GM18498 (cell line): ENCODE results near the gene KDM4B.
"Not testable (repeated sequence)": the region's sequence is repeated elsewhere in the genome, so short reads cannot be mapped to it uniquely, and the experiment has no call there.

ENCODE experiments used
- ATAC-seq: cut with Tn5 transposase; IDR thresholded peaks from one replicate; pipeline ENCODE4 v1.9.1; 2021; ENCODE audit warnings: mild to moderate bottlenecking, moderate library complexity; ENCODE audit not compliant: unreplicated experiment

KDM4B gene

GRCh38 chr19:5160158-5160795 lies 191.4 kb downstream of the KDM4B start:
- not testable (repeated sequence) for ATAC-seq

GRCh38 chr19:5164845-5165696 lies 196.2 kb downstream of the KDM4B start:
- ATAC-seq, result not testable (repeated sequence)

- ATAC-seq, result no peak
These were observed 196.7 kb downstream of the KDM4B start for GRCh38 chr19:5165697-5166019.

GRCh38 chr19:5166262-5166661 lies 197.3 kb downstream of the KDM4B start:
- ATAC-seq, result no peak

GRCh38 chr19:5170329-5170745 lies 201.4 kb downstream of the KDM4B start:
- no peak for ATAC-seq

GRCh38 chr19:5171711-5172110 lies 202.8 kb downstream of the KDM4B start:
- ATAC-seq, result no peak

GRCh38 chr19:5172859-5173630 lies 204.1 kb downstream of the KDM4B start:
- no peak for ATAC-seq

- no peak for ATAC-seq
These were observed 205.1 kb downstream of the KDM4B start for GRCh38 chr19:5173993-5174392.

GRCh38 chr19:5177745-5178450 lies 209.0 kb downstream of the KDM4B start:
- ATAC-seq, result no peak

- ATAC-seq, result no peak
These were observed 209.9 kb downstream of the KDM4B start for GRCh38 chr19:5178841-5179240.

GRCh38 chr19:5179256-5179655 lies 210.3 kb downstream of the KDM4B start:
- no peak for ATAC-seq

GRCh38 chr19:5181329-5181728 lies 212.4 kb downstream of the KDM4B start:
- ATAC-seq, result no peak

- no peak for ATAC-seq
These were observed 213.8 kb downstream of the KDM4B start for GRCh38 chr19:5182751-5183150.

- no peak for ATAC-seq
These were observed 214.7 kb downstream of the KDM4B start for GRCh38 chr19:5183616-5184015.

- no peak for ATAC-seq
These were observed 216.0 kb downstream of the KDM4B start for GRCh38 chr19:5184930-5185329.

GRCh38 chr19:5186293-5187050 lies 217.6 kb downstream of the KDM4B start:
- ATAC-seq, result no peak

- no peak for ATAC-seq
These were observed 219.8 kb downstream of the KDM4B start for GRCh38 chr19:5188548-5189317.

GRCh38 chr19:5189318-5189607 lies 220.3 kb downstream of the KDM4B start:
- ATAC-seq, result no peak

GRCh38 chr19:5191091-5191490 lies 222.2 kb downstream of the KDM4B start:
- no peak for ATAC-seq

- no peak for ATAC-seq
These were observed 223.7 kb downstream of the KDM4B start for GRCh38 chr19:5192568-5192967.
